ENCODE data around the gene MDFIC2. TPM values are rescaled to one million over a fixed set of nuclear protein-coding genes. Genes with fewer than 3 reads are reported as not detected.
"Not testable (repeated sequence)": the region's sequence is repeated elsewhere in the genome, so short reads cannot be mapped to it uniquely, and the experiment has no call there.

MDFIC2 gene
- total RNA-seq, 1 donor from 2014 or later: not detected

DNA sequence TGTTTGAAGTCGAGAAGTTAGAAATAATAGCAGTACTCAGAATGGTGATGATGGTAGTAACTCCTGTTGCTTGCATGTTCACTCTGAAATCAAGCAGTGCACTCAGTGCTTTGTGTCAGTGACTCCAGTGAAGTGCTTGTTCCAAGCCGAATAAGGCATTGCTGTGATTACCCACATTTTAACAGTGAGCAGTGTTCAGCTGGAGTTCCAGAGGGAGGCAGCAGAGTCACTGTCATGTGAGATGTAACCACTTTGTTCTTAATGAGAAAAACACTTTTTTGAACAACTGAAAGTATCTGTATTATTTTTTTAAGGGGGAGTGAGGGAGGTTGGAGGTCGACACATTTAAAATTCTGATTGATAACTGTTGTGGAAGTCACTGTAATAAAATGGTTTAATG, 3.7 kb downstream of the MDFIC2 start:
- no peak for DNase-seq (ENCODE audit: extremely low spot score, unreplicated experiment)
- Mint-ChIP-seq H3K36me3 (no peaks in the 10 kb centered on the region), H3K4me3 (no peak overlapping the region), H3K27ac (no peak overlapping the region), H3K9me3 (no peaks in the 10 kb centered on the region), H3K4me1 (ENCODE audit: unreplicated experiment) (peaks cover 5% of the 10 kb centered on the region), H3K27me3 (no peaks in the 10 kb centered on the region)
- TF ChIP-seq, protein P1, sequence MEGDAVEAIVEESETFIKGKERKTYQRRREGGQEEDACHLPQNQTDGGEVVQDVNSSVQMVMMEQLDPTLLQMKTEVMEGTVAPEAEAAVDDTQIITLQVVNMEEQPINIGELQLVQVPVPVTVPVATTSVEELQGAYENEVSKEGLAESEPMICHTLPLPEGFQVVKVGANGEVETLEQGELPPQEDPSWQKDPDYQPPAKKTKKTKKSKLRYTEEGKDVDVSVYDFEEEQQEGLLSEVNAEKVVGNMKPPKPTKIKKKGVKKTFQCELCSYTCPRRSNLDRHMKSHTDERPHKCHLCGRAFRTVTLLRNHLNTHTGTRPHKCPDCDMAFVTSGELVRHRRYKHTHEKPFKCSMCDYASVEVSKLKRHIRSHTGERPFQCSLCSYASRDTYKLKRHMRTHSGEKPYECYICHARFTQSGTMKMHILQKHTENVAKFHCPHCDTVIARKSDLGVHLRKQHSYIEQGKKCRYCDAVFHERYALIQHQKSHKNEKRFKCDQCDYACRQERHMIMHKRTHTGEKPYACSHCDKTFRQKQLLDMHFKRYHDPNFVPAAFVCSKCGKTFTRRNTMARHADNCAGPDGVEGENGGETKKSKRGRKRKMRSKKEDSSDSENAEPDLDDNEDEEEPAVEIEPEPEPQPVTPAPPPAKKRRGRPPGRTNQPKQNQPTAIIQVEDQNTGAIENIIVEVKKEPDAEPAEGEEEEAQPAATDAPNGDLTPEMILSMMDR (conservative IDR thresholded peaks at IDR 0.05): peak; percentile 53

DNA sequence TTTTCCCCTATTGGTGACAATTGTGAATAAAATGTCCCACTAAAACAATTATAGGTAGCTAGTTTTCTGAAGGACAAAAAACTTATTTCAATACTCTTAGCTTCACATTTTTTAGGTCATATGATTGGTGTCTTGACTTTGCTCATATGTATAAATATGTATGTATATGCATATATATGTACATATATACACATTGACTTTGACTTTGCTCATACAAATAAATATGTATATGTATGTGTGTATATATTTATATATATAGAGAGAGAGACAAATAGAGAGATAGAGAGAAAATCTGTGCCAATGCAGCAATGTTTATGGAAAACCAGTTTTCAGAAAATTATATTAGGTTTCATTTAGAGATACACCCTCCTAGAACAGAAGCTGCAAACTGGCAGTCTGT, 5.7 kb downstream of the MDFIC2 start:
- Mint-ChIP-seq H3K4me3 (no peak overlapping the region), H3K36me3 (no peaks in the 10 kb centered on the region), H3K9me3 (no peaks in the 10 kb centered on the region), H3K4me1 (ENCODE audit: unreplicated experiment) (peaks cover 5% of the 10 kb centered on the region), H3K27me3 (no peaks in the 10 kb centered on the region), H3K27ac (no peak overlapping the region)
- TF ChIP-seq, protein P1 (conservative IDR thresholded peaks at IDR 0.05): no peak
- no peak for DNase-seq (ENCODE audit: extremely low spot score, unreplicated experiment)

DNA sequence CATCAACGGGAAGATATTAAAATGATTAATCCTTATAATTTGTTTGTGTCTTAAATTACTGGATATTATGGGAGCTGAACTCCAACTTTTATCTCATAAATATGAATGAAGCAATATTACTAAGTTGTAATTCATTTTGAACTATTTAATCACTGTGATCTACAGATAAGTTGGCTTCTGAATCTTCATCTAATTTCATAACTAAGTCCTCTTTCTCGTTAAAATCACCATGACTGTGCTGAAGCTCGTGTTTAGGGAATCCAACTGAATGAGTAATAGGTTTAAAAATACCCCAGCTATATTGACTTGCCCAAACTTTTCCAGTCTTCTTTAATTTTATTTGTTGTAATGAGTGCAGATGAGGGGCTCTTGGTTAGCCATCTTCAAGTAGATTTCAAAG, 14.1 kb downstream of the MDFIC2 start:
- no peak overlapping the region for H3K27ac Mint-ChIP-seq
- no peak for DNase-seq (ENCODE audit: extremely low spot score, unreplicated experiment)
- H3K27me3 Mint-ChIP-seq: no peaks in the 10 kb centered on the region
- no peaks in the 10 kb centered on the region for H3K36me3 Mint-ChIP-seq
- TF ChIP-seq, protein P1 (conservative IDR thresholded peaks at IDR 0.05): no peak
- H3K9me3 Mint-ChIP-seq: no peaks in the 10 kb centered on the region
- no peaks in the 10 kb centered on the region for H3K4me1 Mint-ChIP-seq (ENCODE audit: unreplicated experiment)
- no peak overlapping the region for H3K4me3 Mint-ChIP-seq

DNA sequence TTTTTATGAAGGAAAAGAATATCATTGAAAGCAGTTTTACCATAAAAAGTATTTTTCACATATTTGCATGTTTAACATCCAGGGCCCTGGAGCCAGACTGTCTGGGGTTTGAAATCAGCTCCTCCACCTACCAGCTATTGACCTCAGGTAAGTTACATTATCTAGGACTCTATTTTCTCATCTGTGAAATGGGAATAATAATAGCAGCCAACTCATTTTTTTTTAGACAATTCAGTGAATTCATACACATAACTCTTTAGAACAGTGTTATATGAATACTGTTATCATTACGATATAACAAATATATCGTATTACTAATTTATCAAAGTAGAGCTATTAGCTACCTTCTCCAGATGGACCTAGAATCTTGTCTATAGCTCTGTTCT, 21.3 kb downstream of the MDFIC2 start:
- TF ChIP-seq, protein P1 (conservative IDR thresholded peaks at IDR 0.05): no peak
- Mint-ChIP-seq H3K9me3 (no peaks in the 10 kb centered on the region), H3K4me3 (no peak overlapping the region), H3K4me1 (ENCODE audit: unreplicated experiment) (no peaks in the 10 kb centered on the region), H3K27ac (no peak overlapping the region), H3K36me3 (no peaks in the 10 kb centered on the region), H3K27me3 (no peaks in the 10 kb centered on the region)
- no peak for DNase-seq (ENCODE audit: extremely low spot score, unreplicated experiment)

DNA sequence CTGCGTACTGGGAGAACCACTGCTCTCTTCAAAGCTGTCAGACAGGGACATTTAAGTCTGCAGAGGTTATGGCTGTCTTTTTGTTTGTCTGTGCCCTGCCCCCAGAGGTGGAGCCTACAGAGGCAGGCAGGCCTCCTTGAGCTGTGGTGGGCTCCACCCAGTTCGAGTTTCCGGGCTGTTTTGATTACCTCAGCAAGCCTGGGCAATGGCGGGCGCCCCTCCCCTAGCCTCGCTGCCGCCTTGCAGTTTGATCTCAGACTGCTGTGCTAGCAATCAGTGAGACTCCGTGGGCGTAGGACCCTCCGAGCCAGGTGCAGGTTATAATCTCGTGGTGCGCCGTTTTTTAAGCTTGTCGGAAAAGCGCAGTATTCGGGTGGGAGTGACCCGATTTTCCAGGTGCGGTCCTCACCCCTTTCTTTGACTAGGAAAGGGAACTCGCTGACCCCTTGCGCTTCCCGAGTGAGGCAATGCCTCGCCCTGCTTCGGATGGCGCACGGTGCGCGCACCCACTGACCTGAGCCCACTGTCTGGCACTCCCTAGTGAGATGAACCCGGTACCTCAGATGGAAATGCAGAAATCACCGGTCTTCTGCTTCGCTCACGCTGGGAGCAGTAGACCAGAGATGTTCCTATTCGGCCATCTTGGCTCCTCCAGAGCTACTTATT, 21.9 kb downstream of the MDFIC2 start:
- not testable (repeated sequence) for DNase-seq (ENCODE audit: extremely low spot score, unreplicated experiment); H3K4me1 Mint-ChIP-seq (ENCODE audit: unreplicated experiment); H3K27ac Mint-ChIP-seq; H3K9me3 Mint-ChIP-seq; H3K4me3 Mint-ChIP-seq; H3K36me3 Mint-ChIP-seq; H3K27me3 Mint-ChIP-seq

DNA sequence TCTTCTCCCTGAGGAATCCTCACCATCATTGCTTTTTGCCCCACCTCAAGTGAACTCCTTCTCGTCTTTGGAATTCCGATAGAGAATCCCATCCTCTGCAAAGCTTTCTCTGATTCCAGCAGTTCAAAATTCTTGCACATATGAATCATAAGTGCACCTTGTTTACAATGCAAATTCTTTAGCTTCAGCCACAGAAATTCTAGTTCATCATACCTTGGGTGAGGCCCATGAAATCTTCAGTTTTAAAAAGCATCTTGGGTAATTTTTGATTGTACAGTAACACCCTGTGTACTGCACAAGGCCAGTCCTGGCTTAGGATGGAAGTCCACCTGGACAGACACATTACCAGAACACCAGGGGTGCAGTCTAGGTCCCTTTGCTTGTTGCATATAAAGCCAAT, 30.8 kb downstream of the MDFIC2 start:
- Mint-ChIP-seq H3K27ac (no peak overlapping the region), H3K4me3 (no peak overlapping the region), H3K36me3 (no peaks in the 10 kb centered on the region), H3K4me1 (ENCODE audit: unreplicated experiment) (peaks cover 4% of the 10 kb centered on the region), H3K27me3 (no peaks in the 10 kb centered on the region), H3K9me3 (no peaks in the 10 kb centered on the region)
- TF ChIP-seq, protein P1 (conservative IDR thresholded peaks at IDR 0.05): no peak
- no peak for DNase-seq (ENCODE audit: extremely low spot score, unreplicated experiment)
